A673 (cell line): ENCODE measurements around the gene SART1.

Experiments
- CTCF ChIP-seq: fragments of 300-800, 200-600 bp; sonication (generic); conservative IDR thresholded peaks from 2 replicates; pipeline ENCODE4 v1.5.1; 2017; ENCODE audit warnings: low read depth, mild to moderate bottlenecking, antibody characterized with exemption, low read length, moderate library complexity, mixed read lengths
- EZH2 ChIP-seq: fragments of 200-600 bp; sonication (generic); IDR thresholded peaks from 2 replicates; pipeline ENCODE4 v1.6.1; 2017; ENCODE audit warnings: borderline replicate concordance, low read depth, mild to moderate bottlenecking, mixed read lengths, antibody characterized with exemption, low read length; ENCODE audit not compliant: poor library complexity, severe bottlenecking

GRCh38 chr11:66006134-66006890, 44.8 kb downstream of the SART1 start:
- TF ChIP-seq CTCF, result no peak
- no peak for TF ChIP-seq EZH2
